Colonic mucosa (tissue), 4 donors: ENCODE data around the gene STARD3. TPM values are rescaled to one million over a fixed set of nuclear protein-coding genes. Genes with fewer than 3 reads are reported as not detected.
A peak's percentile ranks its signal among the peaks of the same experiment; 100 is the strongest.
"Not testable (repeated sequence)": the region's sequence is repeated elsewhere in the genome, so short reads cannot be mapped to it uniquely, and the experiment has no call there.

ENCODE experiments used
- DNase-seq: peaks from one replicate; pipeline ENCODE4 v3.0.0-alpha.2; 2020
- H3K27ac ChIP-seq: fragments of 200-600 bp; one replicate; pipeline ENCODE4 v1.8.0; 2021
- H3K27me3 ChIP-seq: fragments of 200-600 bp; one replicate; pipeline ENCODE4 v1.8.0; 2021
- H3K36me3 ChIP-seq: fragments of 200-600 bp; one replicate; pipeline ENCODE4 v1.8.0; 2021
- H3K4me1 ChIP-seq: fragments of 200-600 bp; one replicate; pipeline ENCODE4 v1.8.0; 2021; ENCODE audit warnings: mild to moderate bottlenecking
- H3K4me3 ChIP-seq: fragments of 200-600 bp; one replicate; pipeline ENCODE4 v1.8.0; 2021
- H3K9ac ChIP-seq, 2 donors: one replicate each; pipeline ENCODE4 v1.7.0; 2013; ENCODE audit warnings: control low read depth in 2 of 2, low read depth in 2 of 2, low read length in 2 of 2
- H3K9me3 ChIP-seq: fragments of 200-600 bp; one replicate; pipeline ENCODE4 v1.8.0; 2021
- intact Hi-C: fragments of 100-400 bp; cut with DNase I; formaldehyde crosslinking; loops from one replicate; pipeline ENCODE4 v1.14.1; 2022
- total RNA-seq, 2 donors: library from RNA; stranded (reverse); fragmentation: NEBNext Ultra II Directional in 1 of 2; extraction: Animal tissue kit (Norgen Biotek cat#: 25700) in 1 of 2; gene quantifications; one replicate each; pipeline ENCODE4 v1.2.1, GENCODE V29; 2021
- TF ChIP-seq, protein P1 (sequence below): fragments of 200-600 bp; IDR thresholded peaks from one replicate; pipeline ENCODE4 v1.8.0; 2022; ENCODE audit warnings: antibody characterized with exemption, mild to moderate bottlenecking
- donor health status: healthy.
- donor health status: DM: no; HTN: no; CAD: no.
- donor health status: DM: no; HTN: no; CAD: no.

STARD3 gene
- total RNA-seq = 10 to 100 TPM; 30.0 to 41.3 TPM

DNA sequence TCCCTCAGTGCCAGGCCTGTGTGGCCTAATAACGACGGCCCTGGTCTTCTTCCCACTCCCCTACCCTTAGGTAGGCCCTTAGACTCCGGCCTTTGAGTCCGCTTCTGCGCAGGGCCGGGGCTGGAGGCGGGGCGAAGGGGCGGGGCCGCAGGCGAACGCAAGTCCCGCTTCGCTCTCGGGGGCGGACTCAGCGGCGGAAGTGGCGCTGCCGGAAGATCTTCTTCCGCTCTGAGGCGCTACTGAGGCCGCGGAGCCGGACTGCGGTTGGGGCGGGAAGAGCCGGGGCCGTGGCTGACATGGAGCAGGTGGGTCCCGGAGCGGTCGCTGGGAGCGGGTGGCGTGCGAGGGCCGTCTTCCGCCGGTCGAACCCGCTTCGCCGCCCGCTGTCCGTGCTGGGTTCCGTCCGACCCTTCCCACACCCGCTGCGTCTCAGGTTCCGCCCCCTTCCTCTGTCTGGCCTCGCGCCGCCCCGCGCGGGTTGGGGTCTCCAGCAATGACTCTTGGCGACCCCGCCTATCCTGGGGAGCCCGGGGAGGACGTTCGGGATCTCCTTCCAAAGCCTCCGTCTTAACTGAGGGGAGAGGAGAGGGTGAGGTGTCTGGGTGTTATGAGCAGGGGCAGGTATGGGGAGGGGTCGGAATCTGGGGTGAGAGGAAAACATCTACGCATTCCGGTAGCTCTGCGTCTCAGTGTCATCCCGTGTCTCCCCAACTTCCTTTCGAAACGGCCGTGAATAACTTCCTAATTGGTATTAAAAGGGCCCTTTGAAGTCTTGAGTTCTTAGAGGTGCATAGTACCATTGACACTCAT, at the start of gene STARD3:
Gene STARD3 (plus strand): TSS at position 218 of the 810 bp plus-strand sequence. CDS start 16,388 bp downstream, outside the sequence.
- DNase-seq = peak; percentile 96
- TF ChIP-seq, protein P1, sequence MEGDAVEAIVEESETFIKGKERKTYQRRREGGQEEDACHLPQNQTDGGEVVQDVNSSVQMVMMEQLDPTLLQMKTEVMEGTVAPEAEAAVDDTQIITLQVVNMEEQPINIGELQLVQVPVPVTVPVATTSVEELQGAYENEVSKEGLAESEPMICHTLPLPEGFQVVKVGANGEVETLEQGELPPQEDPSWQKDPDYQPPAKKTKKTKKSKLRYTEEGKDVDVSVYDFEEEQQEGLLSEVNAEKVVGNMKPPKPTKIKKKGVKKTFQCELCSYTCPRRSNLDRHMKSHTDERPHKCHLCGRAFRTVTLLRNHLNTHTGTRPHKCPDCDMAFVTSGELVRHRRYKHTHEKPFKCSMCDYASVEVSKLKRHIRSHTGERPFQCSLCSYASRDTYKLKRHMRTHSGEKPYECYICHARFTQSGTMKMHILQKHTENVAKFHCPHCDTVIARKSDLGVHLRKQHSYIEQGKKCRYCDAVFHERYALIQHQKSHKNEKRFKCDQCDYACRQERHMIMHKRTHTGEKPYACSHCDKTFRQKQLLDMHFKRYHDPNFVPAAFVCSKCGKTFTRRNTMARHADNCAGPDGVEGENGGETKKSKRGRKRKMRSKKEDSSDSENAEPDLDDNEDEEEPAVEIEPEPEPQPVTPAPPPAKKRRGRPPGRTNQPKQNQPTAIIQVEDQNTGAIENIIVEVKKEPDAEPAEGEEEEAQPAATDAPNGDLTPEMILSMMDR = no peak
- intact Hi-C loops = no loop called here

DNA sequence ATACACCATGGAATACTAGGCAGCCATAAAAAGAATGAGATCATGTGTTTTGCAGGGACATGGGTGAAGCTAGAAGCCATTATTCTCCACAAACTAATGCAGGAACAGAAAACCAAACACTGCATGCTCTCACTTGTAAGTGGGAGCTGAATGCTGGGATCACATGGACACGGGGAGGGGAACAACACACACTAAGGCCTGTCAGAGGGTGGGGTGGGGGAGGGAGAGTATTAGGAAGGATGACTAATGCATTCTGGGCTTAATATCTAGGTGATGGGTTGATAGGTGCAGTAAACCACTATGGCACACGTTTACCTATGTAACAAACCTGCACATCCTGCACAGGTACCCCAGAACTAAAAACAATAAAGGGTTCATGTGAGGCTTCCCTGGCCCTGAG, 46.8 kb upstream of the STARD3 start:
- DNase-seq, H3K27me3 ChIP-seq, H3K9ac ChIP-seq, H3K4me3 ChIP-seq, H3K9me3 ChIP-seq, H3K27ac ChIP-seq, H3K4me1 ChIP-seq, intact Hi-C loops, H3K36me3 ChIP-seq: not testable (repeated sequence)

More for the DNA sequence above, at the start of gene STARD3:
- Histone ChIP-seq H3K9ac (peak within 1 kb of the TSS; percentile 72 to 93), H3K27me3 (no peaks in the 10 kb centered on the region), H3K9me3 (no peaks in the 10 kb centered on the region), H3K4me1 (peaks cover 31% of the 10 kb centered on the region), H3K4me3 (peak within 1 kb of the TSS; percentile 82), H3K36me3 (no peaks in the 10 kb centered on the region), H3K27ac (peak within 1 kb of the TSS; percentile 63)

DNA sequence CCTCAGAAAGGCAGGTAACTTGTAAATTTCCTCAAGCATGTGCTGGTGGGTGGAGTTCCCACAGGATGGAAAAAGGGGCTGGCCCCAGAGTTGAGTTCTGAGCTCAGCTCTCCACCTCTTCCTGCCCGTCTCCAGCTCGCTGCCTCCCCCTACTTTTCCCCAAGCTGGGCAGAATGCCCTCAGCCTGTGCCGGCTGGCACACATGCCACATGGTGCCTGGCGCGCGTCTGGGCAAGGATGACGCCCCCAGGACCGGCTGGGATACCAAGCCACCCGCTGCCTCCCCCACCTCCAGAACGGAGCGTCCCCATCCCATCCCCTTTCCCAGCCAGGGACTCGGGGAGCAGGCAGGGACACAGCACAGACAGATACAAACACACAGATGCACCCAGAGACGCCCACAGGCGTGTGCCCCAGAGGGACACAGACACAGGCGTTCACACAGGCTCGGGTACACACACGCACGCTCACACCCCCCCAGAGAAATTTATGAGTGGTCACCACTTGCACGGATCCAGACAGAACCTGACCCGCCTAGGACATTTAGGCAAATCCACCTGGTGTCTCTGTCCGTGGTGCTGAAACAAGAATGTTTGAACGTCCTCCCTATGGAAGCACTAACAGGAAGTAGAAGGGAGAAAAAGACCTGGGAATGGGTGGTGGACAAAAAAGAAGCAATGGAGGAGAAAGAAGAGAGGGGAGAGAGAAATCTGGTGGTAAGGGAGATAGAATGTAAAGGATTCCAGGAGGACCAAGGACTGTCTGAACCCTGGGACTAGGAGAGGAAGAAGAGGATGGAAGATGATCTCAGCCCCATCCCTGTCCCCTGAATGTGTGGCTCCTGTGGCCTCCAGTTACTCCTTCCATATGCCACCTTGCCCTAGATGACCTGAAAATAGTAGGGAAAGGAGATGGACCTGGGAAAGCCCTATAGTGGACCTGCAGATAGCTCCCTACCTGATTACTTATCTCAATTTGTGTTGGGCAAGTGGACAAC, 44.7 kb upstream of the STARD3 start:
- no peak overlapping the region for H3K4me3 ChIP-seq
- H3K27me3 ChIP-seq = peaks cover 20% of the 10 kb centered on the region
- peak; percentile 72 for DNase-seq
- no peak overlapping the region for H3K27ac ChIP-seq
- intact Hi-C loops = no loop called here
- H3K9me3 ChIP-seq = no peaks in the 10 kb centered on the region
- no peaks in the 10 kb centered on the region for H3K4me1 ChIP-seq
- H3K36me3 ChIP-seq = no peaks in the 10 kb centered on the region
- TF ChIP-seq, protein P1 = no peak
- H3K9ac ChIP-seq = no peak overlapping the region

DNA sequence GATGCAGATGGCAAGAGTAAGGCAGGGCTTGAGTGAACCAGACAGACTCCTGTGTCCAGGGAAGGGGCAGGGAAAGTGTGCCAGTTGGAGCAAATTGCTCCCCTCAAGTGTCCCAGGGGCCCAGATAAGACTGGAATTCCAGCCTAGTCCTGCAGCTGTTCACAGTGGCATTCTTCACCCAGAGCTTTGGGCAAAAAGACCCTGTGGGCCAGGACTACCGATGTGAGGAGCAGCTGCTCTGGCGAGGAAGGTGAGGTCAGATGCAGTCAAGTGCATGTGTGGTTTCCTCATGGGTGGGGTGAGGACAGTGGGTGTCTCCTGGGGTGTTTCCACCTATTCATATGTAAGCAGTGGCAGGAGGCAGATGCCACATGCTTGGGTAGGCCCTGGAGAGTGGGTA, 43.6 kb upstream of the STARD3 start:
- Histone ChIP-seq H3K27me3 (peaks cover 31% of the 10 kb centered on the region), H3K4me3 (no peak overlapping the region), H3K27ac (no peak overlapping the region), H3K9ac (no peak overlapping the region), H3K4me1 (no peaks in the 10 kb centered on the region), H3K36me3 (no peaks in the 10 kb centered on the region), H3K9me3 (no peaks in the 10 kb centered on the region)
- intact Hi-C loops = no loop called here
- TF ChIP-seq, protein P1 = no peak
- no peak for DNase-seq

DNA sequence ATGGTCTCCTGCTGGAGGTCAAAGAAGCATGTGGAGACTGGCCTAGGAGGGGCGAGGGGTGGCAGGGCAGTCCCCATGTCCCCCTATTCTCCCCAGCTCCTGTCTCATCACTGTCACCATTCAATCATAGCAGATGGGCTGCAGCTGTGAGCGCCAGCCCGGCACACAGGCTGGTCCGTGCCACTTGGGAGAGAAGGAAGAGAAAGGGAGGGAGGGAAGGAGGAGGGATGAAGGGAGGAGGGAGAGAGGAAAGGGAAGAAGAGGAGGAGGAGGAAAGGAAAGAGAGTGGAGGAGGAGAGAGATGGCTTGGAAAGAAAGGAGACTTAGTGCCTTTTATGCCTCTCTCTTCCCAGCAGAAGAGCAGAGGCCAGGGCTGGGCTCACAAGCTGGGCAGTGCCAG, 41.6 kb upstream of the STARD3 start:
- Histone ChIP-seq H3K27ac (no peak overlapping the region), H3K9ac (no peak overlapping the region), H3K4me3 (no peak overlapping the region), H3K4me1 (peaks cover 5% of the 10 kb centered on the region), H3K36me3 (no peaks in the 10 kb centered on the region), H3K9me3 (no peaks in the 10 kb centered on the region), H3K27me3 (peaks cover 50% of the 10 kb centered on the region)
- TF ChIP-seq, protein P1 = no peak
- intact Hi-C loops = no loop called here
- no peak for DNase-seq
